ENCODE results near the gene ARHGAP33.

Gene ARHGAP33

GRCh38 chr19:35745328-35746086 is 29.9 kb upstream of the ARHGAP33 start, which contains the start of the genes PSENEN and U2AF1L4:
Gene PSENEN, plus strand, starts transcription at chr19:35745651. Its CDS starts 280 bp downstream, at chr19:35745931.
Gene U2AF1L4, minus strand, starts transcription at chr19:35745418. Its CDS starts 27 bp downstream, at chr19:35745391.
- peak; percentile 100 for DNase-seq (ENCODE audit: low read depth)
- TF ChIP-seq, protein P1, sequence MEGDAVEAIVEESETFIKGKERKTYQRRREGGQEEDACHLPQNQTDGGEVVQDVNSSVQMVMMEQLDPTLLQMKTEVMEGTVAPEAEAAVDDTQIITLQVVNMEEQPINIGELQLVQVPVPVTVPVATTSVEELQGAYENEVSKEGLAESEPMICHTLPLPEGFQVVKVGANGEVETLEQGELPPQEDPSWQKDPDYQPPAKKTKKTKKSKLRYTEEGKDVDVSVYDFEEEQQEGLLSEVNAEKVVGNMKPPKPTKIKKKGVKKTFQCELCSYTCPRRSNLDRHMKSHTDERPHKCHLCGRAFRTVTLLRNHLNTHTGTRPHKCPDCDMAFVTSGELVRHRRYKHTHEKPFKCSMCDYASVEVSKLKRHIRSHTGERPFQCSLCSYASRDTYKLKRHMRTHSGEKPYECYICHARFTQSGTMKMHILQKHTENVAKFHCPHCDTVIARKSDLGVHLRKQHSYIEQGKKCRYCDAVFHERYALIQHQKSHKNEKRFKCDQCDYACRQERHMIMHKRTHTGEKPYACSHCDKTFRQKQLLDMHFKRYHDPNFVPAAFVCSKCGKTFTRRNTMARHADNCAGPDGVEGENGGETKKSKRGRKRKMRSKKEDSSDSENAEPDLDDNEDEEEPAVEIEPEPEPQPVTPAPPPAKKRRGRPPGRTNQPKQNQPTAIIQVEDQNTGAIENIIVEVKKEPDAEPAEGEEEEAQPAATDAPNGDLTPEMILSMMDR (IDR thresholded peaks at IDR 0.05; ENCODE audit: insufficient read depth, low read depth, low read length, missing control alignments): no peak
- peak within 1 kb of the TSS; percentile 90 for H3K4me3 ChIP-seq (ENCODE audit: low read depth, low read length)

- DNase-seq (ENCODE audit: low read depth): no peak
- H3K4me3 ChIP-seq (ENCODE audit: low read depth, low read length): peak overlapping the region; percentile 90
- TF ChIP-seq, protein P1 (IDR thresholded peaks at IDR 0.05; ENCODE audit: insufficient read depth, low read depth, low read length, missing control alignments): no peak
These were observed 29.3 kb upstream of the ARHGAP33 start for GRCh38 chr19:35746087-35746462.

- H3K4me3 ChIP-seq (ENCODE audit: low read depth, low read length): peak overlapping the region; percentile 90
- no peak for DNase-seq (ENCODE audit: low read depth)
- TF ChIP-seq, protein P1 (IDR thresholded peaks at IDR 0.05; ENCODE audit: insufficient read depth, low read depth, low read length, missing control alignments): no peak
These were observed 28.8 kb upstream of the ARHGAP33 start for GRCh38 chr19:35746531-35746930.

GRCh38 chr19:35748106-35749020 is 27.0 kb upstream of the ARHGAP33 start, which contains the start of gene LIN37:
Gene LIN37, plus strand, starts transcription at chr19:35748576. Its CDS starts 149 bp downstream, at chr19:35748725.
- DNase-seq (ENCODE audit: low read depth): peak; percentile 99
- TF ChIP-seq, protein P1 (IDR thresholded peaks at IDR 0.05; ENCODE audit: insufficient read depth, low read depth, low read length, missing control alignments): no peak
- H3K4me3 ChIP-seq (ENCODE audit: low read depth, low read length): peak within 1 kb of the TSS; percentile 95

DNA sequence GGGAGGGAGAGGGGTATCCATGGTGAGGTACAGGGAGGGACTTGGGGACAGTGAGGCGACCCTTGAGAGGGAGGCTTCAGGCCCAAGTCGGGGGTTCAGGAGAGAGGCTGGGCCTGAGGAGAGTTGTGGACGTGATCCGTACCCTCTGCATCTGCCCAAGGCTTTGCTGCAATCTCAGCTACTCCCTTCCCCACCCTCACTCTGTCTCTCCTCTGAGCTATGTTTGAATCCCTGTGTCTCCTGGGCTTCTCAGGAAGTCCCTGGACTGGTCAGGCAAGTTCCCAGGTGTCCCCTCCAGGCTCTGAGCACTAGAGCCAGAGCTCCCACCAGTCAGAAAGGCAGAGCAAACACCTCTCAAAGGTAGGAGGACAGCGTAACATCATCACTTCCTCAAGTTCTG is 25.2 kb upstream of the ARHGAP33 start:
- no peak overlapping the region for H3K4me3 ChIP-seq (ENCODE audit: low read depth, low read length)
- DNase-seq (ENCODE audit: low read depth): no peak
- TF ChIP-seq, protein P1 (IDR thresholded peaks at IDR 0.05; ENCODE audit: insufficient read depth, low read depth, low read length, missing control alignments): no peak

GRCh38 chr19:35751839-35752745 is 23.3 kb upstream of the ARHGAP33 start:
- no peak for DNase-seq (ENCODE audit: low read depth)
- TF ChIP-seq, protein P1 (IDR thresholded peaks at IDR 0.05; ENCODE audit: insufficient read depth, low read depth, low read length, missing control alignments): no peak
- no peak overlapping the region for H3K4me3 ChIP-seq (ENCODE audit: low read depth, low read length)
